ENCODE data around the gene PCDH15.
A peak's percentile ranks its signal among the peaks of the same experiment; 100 is the strongest.

The PCDH15 gene

DNA sequence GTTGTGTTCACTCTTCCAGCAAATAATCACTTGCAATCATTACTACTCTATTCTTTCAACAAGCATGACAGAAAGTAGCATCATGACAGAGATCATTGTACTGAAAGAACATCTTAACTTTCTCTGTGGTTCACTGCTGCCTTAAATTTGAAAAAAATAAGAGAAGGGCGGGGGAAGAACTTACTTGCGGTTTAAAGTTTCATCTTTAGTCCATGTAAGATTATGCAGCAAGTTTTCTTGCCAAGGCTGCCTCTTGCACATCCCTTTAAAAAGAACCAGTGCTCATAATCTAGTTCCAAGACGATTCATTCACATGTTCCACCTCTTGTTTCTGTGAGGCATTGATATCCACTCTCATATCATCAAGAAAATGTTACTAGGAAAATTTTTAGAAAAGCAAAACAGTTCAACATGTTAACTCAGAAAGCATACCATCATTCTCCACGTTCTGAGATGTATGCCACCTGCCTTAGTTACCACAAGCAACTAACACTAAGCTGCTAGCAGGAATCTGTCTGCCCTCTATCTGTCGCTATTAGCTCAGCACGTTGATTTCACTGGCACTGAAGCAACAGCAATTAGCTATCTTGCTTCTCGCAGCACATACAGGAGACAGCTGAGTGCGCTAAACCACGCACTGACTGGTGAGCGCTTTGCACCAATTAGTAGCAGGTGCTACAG lies at the start of gene PCDH15:
PCDH15 (minus strand) TSS at position 491 of the 681 bp plus-strand sequence. CDS start 136,969 bp downstream, outside the sequence.
- peak; percentile 48 for DNase-seq

GRCh38 chr10:54843932-54844331 lies 42.9 kb upstream of the PCDH15 start:
- no peak for DNase-seq

DNA sequence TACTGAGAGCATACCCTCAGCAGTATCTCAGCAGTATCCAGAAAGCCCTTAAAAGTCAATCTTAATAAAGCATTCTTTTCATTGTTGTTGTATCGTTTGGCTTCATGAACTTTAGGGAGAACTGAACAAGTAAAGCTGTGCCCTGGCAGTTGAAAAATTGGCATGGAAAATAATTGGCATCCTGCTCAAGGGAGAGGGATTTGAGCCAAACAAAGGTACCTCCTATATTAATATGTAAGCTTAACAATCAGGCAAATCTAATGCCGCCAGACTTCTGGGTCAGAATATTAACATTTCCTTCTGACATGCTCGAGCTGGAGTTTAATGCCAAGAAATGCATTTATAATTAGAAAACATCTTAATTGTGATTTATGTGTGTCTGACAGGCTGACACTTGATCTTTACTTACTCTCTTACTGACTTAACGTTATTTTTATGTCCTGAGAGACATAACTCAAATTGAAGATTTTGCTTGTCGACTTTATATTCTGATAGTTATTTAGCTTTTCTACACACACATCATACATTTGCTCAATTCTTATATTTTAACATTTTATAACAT lies 42.1 kb upstream of the PCDH15 start:
- no peak for DNase-seq

DNA sequence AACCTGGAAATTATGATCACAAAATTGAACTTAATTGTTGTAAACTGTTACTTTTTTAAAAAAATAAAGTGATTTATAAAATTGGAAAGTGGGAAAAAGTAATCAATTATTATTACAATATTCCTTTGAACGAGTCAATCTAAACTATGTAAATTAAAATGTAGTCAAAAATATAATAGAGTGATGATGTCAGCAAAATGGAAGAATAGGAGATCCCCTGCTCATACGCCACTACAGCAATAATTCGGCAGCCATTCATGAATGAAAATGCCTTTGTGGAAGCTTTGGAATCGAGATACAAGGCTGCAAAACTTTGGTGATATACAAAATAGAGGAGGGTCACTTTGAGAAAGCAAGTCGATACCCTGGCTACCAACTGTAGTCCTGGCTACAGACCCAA lies 36.4 kb upstream of the PCDH15 start:
- DNase-seq = no peak

DNA sequence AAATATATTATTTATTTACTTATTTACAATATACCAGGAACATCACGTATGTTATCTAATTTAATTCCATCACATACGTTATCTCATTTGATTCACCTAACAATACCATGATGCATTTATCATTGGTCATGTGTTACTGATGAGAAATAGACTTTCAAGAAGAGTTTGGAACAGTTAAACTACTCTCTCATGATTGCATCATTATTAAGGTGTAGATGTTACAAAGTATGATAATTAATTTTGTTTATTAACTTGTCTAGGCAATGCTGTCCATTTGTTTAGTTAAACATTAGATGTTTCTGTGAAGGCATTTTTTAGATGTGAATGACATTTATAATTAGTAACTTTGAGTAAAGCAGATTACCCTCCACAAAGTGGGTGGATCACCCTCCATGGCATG lies 32.0 kb upstream of the PCDH15 start:
- no peak for DNase-seq

DNA sequence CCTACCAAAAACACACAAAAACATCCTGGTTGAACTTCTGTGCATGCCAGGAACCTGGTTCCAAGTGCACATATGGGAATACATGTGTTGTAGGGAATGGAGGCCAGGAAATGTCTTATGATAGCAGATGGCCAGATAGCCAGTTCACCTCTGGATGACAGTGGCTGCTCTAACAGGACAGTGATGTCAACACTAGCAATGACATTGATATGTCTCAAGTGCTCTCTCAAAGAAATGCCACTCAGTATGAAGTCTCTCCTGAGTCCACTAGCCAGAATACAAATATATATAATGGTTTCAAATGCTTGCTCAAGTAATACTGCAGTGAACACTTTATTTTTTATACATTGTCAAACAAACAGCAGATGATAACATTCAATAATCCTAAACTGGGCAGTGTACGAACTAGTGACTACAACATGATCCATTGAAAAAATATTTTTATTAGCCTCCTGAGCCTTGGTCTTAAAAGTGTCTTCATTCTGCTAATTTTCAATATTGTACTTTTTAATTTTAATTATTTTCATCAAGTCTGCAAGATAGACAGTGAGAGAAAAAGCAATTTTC lies 26.0 kb upstream of the PCDH15 start:
- DNase-seq = no peak

DNA sequence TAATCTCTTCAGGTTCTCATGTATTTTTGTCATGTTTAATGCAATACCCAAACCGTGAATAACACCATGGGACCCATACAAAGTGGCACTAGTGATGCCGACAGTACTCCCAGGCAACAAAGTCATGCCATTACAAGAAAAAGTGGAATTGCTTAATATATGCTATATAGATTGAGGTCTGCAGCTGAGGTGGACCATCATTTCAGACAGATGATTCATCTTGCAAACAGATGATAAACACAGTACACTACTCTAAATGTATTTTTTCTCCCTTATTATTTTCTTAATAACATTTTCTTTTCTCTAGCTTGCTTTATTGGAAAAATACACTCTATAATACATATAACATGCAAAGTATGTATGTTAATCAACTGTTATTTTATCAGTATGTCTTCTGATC lies 14.6 kb upstream of the PCDH15 start:
- no peak for DNase-seq

DNA sequence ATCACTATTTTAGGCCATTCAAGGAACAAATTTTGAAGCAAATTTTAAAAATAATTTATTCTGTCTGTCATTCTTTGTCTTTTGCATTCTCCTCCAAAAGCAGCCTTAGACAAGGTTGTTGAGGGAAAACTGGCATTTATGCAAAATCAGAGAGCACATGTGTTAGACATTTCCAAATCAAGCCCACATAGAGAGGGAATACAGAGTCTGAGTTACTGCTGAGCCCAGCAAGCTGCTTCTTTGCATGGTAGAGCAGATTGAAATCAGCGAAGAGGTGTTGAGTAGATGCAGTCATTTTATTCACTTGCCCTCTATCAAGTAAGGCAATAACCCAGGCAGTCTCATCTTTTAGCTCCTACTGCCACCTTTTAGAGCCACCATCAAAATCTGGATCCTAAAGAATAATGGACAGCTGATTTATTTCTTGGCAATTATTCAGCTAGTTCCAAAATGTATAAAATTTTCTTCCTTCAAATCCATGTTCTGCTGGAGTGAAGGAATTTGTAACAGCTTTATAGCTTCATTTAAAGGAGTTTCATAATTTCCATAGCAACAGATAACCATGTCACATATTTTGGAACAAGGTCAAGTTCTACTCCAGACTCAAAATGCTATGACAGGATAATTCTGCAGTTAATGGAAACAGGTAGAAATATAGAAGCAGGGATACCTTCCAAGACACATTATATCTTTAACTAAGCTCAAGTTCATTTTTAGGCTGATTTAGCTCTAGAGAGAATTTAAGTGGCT lies 7.3 kb upstream of the PCDH15 start:
- DNase-seq = no peak

DNA sequence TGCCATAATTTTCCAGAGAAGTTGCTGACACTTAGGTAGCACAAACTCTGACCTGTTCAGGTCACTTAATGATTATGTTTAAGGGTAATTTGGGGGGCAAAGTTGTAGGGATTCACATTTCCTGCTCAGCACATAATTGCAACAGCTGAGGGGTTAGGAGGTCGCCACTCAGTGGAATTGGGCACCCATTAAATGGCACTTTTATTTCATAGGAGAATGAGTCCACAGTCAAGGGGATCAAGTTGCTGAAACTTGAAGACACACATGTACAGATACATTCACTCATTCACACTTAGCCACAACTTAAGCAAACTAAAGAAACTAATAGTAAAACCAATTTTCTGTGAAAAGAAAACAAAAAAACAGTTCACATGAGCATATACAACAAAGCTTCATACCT lies 1.5 kb downstream of the PCDH15 start:
- no peak for DNase-seq

DNA sequence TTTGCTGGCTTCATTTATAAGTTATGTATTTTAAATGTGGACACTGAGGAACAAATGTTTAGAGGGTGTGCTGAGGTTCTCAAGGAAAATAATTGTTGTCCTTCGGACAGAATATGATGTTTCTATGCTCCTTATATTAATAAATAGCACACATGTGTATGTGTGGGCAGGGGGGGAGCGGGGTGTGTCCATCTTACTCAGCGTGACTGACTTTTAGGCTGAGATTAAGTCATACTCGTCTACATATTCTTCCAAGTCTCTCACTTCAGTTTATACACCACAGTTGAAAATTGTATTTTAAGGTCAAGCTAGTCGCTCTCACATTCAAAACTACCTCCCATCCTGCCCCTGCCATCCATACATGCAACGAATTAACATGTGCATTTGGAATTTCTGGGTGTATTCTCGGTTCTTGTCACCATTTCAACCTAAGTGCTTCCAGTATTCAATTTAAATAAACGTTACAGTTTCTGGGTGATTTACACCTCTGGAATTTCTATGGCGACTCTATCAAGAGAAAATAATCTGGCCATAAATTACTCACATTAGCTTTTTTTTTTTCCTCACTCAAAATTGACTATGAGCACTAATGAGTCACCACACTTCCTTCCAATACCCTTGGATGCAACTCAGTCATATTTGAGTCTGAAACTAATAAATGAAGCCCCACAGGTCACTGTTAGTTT lies 3.3 kb downstream of the PCDH15 start:
- peak; percentile 29 for DNase-seq

GRCh38 chr10:54796881-54797280 lies 4.2 kb downstream of the PCDH15 start:
- no peak for DNase-seq

GRCh38 chr10:54776622-54777021 lies 24.4 kb downstream of the PCDH15 start:
- DNase-seq = no peak

DNA sequence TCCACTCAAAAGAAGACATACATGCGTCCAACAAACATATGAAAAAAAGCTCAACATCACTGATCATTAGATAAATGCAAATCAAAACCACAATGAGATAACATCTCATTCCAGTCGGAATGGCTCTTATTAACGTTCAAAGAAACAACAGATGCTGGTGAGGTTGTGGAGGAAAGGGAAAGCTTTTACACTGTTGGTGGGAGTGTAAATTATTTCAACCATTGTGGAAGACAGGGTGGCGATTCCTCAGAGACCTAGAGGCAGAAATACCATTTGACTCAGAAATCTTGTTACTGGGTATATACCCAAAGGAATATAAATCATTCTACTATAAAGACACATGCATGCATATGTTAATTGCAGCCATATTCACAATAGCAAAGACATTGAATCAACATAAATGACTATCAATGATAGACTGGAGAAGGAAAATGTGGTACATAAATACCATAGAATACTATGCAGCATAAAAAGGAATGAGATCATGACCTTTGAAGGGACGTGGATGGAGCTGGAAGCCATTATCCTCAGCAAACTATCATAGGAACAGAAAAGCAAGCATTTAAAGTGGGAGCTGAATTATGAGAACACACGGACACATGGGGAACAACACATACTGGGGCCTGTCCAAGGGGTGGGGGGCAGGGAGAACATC lies 28.4 kb downstream of the PCDH15 start:
- no peak for DNase-seq

GRCh38 chr10:54769051-54769450 lies 32.0 kb downstream of the PCDH15 start:
- no peak for DNase-seq

GRCh38 chr10:54758791-54759190 lies 42.2 kb downstream of the PCDH15 start:
- no peak for DNase-seq

GRCh38 chr10:54749623-54750022 lies 51.4 kb downstream of the PCDH15 start:
- DNase-seq = no peak

- DNase-seq = no peak
These were observed 55.6 kb downstream of the PCDH15 start for GRCh38 chr10:54745436-54745835.

- no peak for DNase-seq
These were observed 58.6 kb downstream of the PCDH15 start for GRCh38 chr10:54742416-54742815.

DNA sequence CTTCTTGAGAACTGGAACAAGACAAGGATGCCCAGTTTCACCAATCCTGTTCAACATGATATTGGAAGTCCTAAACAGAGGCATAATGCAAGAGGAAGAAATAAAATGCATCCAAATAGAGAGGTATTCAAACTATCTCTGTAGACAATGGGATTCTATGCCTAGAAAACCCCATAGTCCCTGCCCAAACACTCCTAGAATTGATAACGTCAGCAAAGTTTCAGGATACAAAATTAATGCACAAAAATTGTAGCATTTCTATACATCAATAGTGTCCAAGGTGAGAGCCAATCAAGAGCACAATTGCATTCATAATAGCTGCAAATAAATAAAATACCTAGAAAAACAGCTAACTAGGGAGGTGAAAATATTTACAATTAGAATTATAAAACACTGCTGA lies 72.5 kb downstream of the PCDH15 start:
- DNase-seq = no peak

DNA sequence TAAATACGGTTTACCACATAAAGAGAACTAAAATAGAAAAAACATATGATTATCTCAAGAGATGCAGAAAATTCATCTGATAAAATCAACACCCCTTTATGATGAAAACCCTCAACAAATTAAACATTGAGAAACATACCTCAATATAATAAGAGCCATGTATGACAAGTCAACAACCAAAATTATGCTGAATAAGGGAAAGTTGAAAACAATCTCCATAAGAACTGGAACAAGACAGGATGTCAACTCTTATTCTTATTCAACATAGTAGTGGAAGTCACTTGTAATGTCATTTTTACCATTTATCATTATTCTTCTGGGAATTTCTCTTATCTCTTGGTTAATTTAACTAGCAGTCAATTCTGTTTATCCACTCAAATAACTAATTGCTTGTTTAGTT lies 79.0 kb downstream of the PCDH15 start:
- DNase-seq = no peak

- DNase-seq = no peak
These were observed 90.1 kb downstream of the PCDH15 start for GRCh38 chr10:54710918-54711317.

DNA sequence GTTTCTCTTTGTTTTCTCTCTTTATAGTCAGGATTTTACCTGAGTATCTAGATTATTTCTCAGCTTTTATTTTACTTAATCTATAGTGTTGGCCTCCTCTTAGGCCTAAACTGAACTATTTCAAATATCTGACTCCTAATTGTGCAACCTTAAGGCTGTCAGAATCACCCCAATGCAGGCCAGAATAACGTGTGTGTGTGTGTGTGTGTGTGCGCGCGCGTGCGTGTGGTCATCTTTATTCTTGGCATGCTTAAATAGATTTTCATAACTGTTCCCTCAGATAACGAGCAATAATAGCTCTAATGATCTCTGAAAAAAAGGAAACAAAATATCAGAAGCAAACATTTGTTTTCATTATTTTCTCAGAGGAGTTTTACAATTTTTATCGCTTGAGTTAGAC lies 92.4 kb downstream of the PCDH15 start:
- no peak for DNase-seq

DNA sequence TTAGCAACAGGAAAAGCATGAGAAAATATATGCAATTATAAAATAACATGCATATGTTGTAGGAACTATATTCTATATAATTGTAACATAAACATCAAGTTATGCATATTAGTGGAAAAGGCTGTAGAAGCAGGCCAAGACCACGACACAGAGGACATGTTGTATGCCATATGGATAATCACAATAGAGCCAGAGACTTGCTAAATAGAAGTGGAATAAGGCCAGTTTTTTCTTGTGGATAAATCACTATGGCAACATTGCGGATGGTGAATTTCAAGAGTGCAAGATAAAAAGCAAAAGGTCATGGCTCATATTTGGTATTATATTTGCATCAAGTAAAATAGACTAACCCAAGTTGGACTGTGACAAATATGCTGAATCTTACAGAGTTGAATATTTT lies 93.0 kb downstream of the PCDH15 start:
- DNase-seq = no peak
